Mesendoderm (in vitro differentiated cells): Measurements from ENCODE around the gene CHAF1A. TPM values are rescaled to one million over a fixed set of nuclear protein-coding genes. Genes with fewer than 3 reads are reported as not detected.

Experiments used
- DNase-seq: peaks from one replicate; pipeline ENCODE4 v3.0.0; 2013
- H2AK5ac ChIP-seq: 2 replicates; pipeline ENCODE4 v1.6.1; 2013; ENCODE audit warnings: low read length, inconsistent platforms
- H2BK120ac ChIP-seq: 2 replicates; pipeline ENCODE4 v1.6.1; 2013; ENCODE audit warnings: low read depth, mild to moderate bottlenecking, low read length, moderate library complexity, mixed read lengths
- H2BK15ac ChIP-seq: replicated peaks from 2 replicates; pipeline ENCODE4 v1.6.1; 2013; ENCODE audit warnings: low read depth, mild to moderate bottlenecking, moderate library complexity
- H2BK5ac ChIP-seq: 2 replicates; pipeline ENCODE4 v1.6.1; 2013; ENCODE audit warnings: low read length, inconsistent platforms
- H3K18ac ChIP-seq: 2 replicates; pipeline ENCODE4 v1.6.1; 2013; ENCODE audit warnings: mild to moderate bottlenecking, low read length, mixed read lengths
- H3K23ac ChIP-seq: one replicate; pipeline ENCODE4 v1.6.1; 2013; ENCODE audit warnings: low read length
- H3K27ac ChIP-seq: 2 replicates; pipeline ENCODE4 v1.5.1; 2013; ENCODE audit warnings: low read depth, mild to moderate bottlenecking, inconsistent platforms, low read length, moderate library complexity
- H3K27me3 ChIP-seq: 2 replicates; pipeline ENCODE4 v1.6.1; 2013; ENCODE audit warnings: low read length, control low read depth, mild to moderate bottlenecking, inconsistent platforms; ENCODE audit not compliant: insufficient read depth, poor library complexity
- H3K36me3 ChIP-seq: 2 replicates; pipeline ENCODE4 v1.6.1; 2013; ENCODE audit warnings: low read length, inconsistent platforms; ENCODE audit not compliant: control insufficient read depth, insufficient read depth
- H3K4ac ChIP-seq: one replicate; pipeline ENCODE4 v1.6.1; 2013; ENCODE audit warnings: low read depth, mild to moderate bottlenecking, low read length, moderate library complexity
- H3K4me1 ChIP-seq: 2 replicates; pipeline ENCODE4 v1.6.1; 2013; ENCODE audit warnings: low read depth, low read length, inconsistent platforms; ENCODE audit not compliant: control insufficient read depth
- H3K4me2 ChIP-seq: 2 replicates; pipeline ENCODE4 v1.6.1; 2013; ENCODE audit warnings: low read length
- H3K4me3 ChIP-seq: 2 replicates; pipeline ENCODE4 v1.5.1; 2013; ENCODE audit warnings: mild to moderate bottlenecking, low read length
- H3K56ac ChIP-seq: one replicate; pipeline ENCODE4 v1.6.1; 2013; ENCODE audit warnings: low read length
- H3K79me1 ChIP-seq: 2 replicates; pipeline ENCODE4 v1.6.1; 2013; ENCODE audit warnings: low read length, inconsistent platforms
- H3K79me2 ChIP-seq: 2 replicates; pipeline ENCODE4 v1.6.1; 2013; ENCODE audit warnings: mild to moderate bottlenecking, low read length; ENCODE audit not compliant: control insufficient read depth, insufficient read depth
- H3K9ac ChIP-seq: 2 replicates; pipeline ENCODE4 v1.6.1; 2013; ENCODE audit warnings: low read length, inconsistent platforms
- H4K5ac ChIP-seq: one replicate; pipeline ENCODE4 v1.6.1; 2013; ENCODE audit warnings: low read length
- H4K8ac ChIP-seq: one replicate; pipeline ENCODE4 v1.6.1; 2013; ENCODE audit warnings: low read depth, mild to moderate bottlenecking, control low read depth, low read length, moderate library complexity
- WGBS: extraction: QIAGEN DNeasy Blood & Tissue Kit; methylation state at CpG from one replicate; pipeline ENCODE4 v1.1.7; 2013; ENCODE audit warnings: low lambda C conversion rate, missing lambda C conversion rate; ENCODE audit not compliant: insufficient coverage; ENCODE audit errors: extremely low coverage; 5-methylcytosine and 5-hydroxymethylcytosine counted together
- small RNA-seq: library from polyadenylated mRNA; stranded (forward); fragments of <200 nt; extraction: miRNeasy Mini kit (QIAGEN cat#:217004); gene quantifications from one replicate; pipeline ENCODE3, GENCODE V24; 2013; ENCODE audit not compliant: insufficient read depth

CHAF1A gene

GRCh38 chr19:4488496-4488895 lies 86.1 kb downstream of the CHAF1A start:
- Histone ChIP-seq H3K4me1 (no peaks in the 10 kb centered on the region), H4K5ac (no peak overlapping the region), H3K79me1 (peaks cover 2% of the 10 kb centered on the region)

DNA sequence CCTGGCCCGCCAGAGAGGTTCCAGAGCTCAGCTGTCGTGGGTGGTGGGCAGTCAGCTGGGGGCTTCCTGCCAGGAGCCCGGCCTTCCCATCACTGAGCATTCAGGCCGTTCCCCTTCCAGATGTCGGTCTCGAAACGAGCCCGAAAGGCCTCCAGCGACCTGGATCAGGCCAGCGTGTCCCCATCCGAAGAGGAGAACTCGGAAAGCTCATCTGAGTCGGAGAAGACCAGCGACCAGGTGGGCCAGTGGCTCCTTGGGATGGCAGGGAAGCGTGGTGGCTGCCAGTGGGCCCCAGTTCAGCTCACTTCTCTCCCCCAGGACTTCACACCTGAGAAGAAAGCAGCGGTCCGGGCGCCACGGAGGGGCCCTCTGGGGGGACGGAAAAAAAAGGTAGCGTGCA lies 89.0 kb downstream of the CHAF1A start:
- no peak for DNase-seq
- no peak overlapping the region for H3K9ac ChIP-seq
- peaks cover 2% of the 10 kb centered on the region for H3K79me1 ChIP-seq
- H3K27ac ChIP-seq, result no peak overlapping the region
- no peak overlapping the region for H3K23ac ChIP-seq
- no peak overlapping the region for H2BK5ac ChIP-seq
- no peak overlapping the region for H3K18ac ChIP-seq
- H3K56ac ChIP-seq, result no peak overlapping the region
- no peaks in the 10 kb centered on the region for H3K4me1 ChIP-seq
- H3K79me2 ChIP-seq, result no peaks in the 10 kb centered on the region
- no peak overlapping the region for H4K8ac ChIP-seq
- no peak overlapping the region for H2AK5ac ChIP-seq
- no peak overlapping the region for H3K4ac ChIP-seq
- no peaks in the 10 kb centered on the region for H3K27me3 ChIP-seq
- no CpG with 5 or more reads among the region's 21 CpGs for WGBS
- H2BK15ac ChIP-seq, result no peak overlapping the region
- H3K4me2 ChIP-seq, result no peak overlapping the region
- no peak overlapping the region for H3K4me3 ChIP-seq
- H2BK120ac ChIP-seq, result no peak overlapping the region
- peaks cover 11% of the 10 kb centered on the region for H3K36me3 ChIP-seq
- no peak overlapping the region for H4K5ac ChIP-seq

More at GRCh38 chr19:4488496-4488895, 86.1 kb downstream of the CHAF1A start:
- H4K8ac ChIP-seq, result no peak overlapping the region
- no peak overlapping the region for H2BK5ac ChIP-seq
- no peak overlapping the region for H3K4me3 ChIP-seq
- H3K27ac ChIP-seq, result no peak overlapping the region
- no peak overlapping the region for H2AK5ac ChIP-seq
- peaks cover 8% of the 10 kb centered on the region for H3K36me3 ChIP-seq
- no peak overlapping the region for H2BK120ac ChIP-seq
- H3K56ac ChIP-seq, result no peak overlapping the region
- H3K4ac ChIP-seq, result no peak overlapping the region
- no peaks in the 10 kb centered on the region for H3K27me3 ChIP-seq
- H3K4me2 ChIP-seq, result no peak overlapping the region
- DNase-seq, result no peak
- no peak overlapping the region for H3K18ac ChIP-seq
- H3K79me2 ChIP-seq, result no peaks in the 10 kb centered on the region
- no peak overlapping the region for H3K9ac ChIP-seq
- no CpG with 5 or more reads among the region's 29 CpGs for WGBS
- no peak overlapping the region for H2BK15ac ChIP-seq
- H3K23ac ChIP-seq, result no peak overlapping the region

DNA sequence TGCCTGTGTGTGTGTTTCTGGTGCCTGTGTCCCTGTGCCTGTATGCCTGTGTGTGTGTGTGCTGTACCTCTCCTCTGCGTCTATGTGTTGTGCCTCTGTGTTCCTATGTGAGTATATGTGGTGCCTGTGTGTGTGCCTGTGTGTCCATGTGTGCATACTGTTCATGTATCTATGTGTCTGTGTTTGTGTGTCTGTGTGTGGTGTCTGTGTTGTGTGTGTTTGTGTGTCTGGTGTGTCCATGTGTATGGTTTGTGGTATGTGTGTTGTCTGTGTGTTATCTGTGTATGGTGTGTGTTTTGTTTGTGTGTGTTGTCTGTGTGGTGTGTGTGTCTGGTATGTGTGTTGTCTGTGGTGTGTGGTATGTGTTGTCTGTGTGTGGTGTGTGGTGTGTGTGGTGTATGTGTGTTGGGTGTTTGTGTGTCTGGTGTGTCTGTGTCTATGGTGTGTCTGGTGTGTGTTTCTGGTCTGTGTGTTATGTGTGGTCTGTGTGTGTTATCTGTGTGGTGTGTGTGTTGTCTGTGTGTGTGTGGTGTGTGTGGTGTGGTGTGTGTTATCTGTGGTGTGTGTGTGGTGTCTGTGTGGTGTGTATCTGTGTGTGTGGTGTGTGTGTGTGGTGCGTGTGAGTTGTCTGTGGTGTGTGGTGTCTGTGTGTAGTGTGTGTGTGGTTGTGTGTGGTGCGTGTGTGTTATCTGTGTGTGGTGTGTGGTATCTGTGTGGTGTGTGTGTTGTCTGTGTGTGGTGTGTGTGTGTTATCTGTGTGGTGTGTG lies 90.1 kb downstream of the CHAF1A start:
- Histone ChIP-seq H3K27me3 (no peaks in the 10 kb centered on the region), H3K4me1 (no peaks in the 10 kb centered on the region), H3K27ac (no peak overlapping the region), H4K5ac (no peak overlapping the region), H3K4me3 (no peak overlapping the region), H3K4ac (no peak overlapping the region), H3K23ac (no peak overlapping the region), H3K79me2 (no peaks in the 10 kb centered on the region), H2BK5ac (no peak overlapping the region), H4K8ac (no peak overlapping the region), H3K79me1 (peaks cover 2% of the 10 kb centered on the region), H2AK5ac (no peak overlapping the region), H3K9ac (no peak overlapping the region), H2BK15ac (no peak overlapping the region), H3K18ac (no peak overlapping the region), H2BK120ac (no peak overlapping the region), H3K56ac (no peak overlapping the region), H3K36me3 (peaks cover 12% of the 10 kb centered on the region), H3K4me2 (no peak overlapping the region)
- DNase-seq, result no peak
- no CpG with 5 or more reads among the region's 3 CpGs for WGBS

Small RNA genes lying within 50 kb of the gene (small RNA-seq; reads per million reads assigned to genes)
- not detected for gene MIR4746
